ENCODE data around the gene BLOC1S5.

Gene BLOC1S5

DNA sequence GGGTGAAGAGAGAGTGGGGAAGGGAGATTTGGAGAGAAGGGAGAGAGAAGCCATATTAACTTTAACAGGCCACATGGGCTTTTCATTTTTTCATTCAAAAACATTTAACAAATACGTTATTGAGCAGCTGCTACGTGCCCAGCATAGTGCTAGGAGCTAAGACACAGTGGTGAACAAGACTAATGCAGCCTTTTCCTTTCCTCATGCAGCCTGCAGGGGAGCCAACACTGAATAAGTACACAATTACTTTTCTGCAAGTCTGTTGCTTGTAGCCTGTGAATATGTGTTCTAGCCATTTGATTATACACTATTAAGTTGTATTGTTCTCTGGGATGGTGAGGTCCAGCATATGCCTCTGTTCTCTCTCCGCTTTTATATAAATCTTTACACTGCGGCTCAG is 1.9 kb upstream of the BLOC1S5 start:
- H3K4ac ChIP-seq (ENCODE audit: low read depth, low read length), result no peak overlapping the region
- H3K23ac ChIP-seq (ENCODE audit: low read length), result no peak overlapping the region
- H4K91ac ChIP-seq (ENCODE audit: low read depth, low read length), result no peak overlapping the region
- peaks cover 6% of the 10 kb centered on the region for H3K79me1 ChIP-seq (ENCODE audit: low read length)
- no peak overlapping the region for H2AFZ ChIP-seq (ENCODE audit: insufficient read depth, low read length, poor library complexity)
- H3K36me3 ChIP-seq (ENCODE audit: control insufficient read depth in 1 of 2, insufficient read depth in 2 of 2, low read length in 2 of 2), result peaks cover 0 to 3% of the 10 kb centered on the region in 2 experiments
- H2BK120ac ChIP-seq (ENCODE audit: insufficient read depth, low read length, poor library complexity), result no peak overlapping the region
- no peaks in the 10 kb centered on the region for H3K27me3 ChIP-seq (ENCODE audit: insufficient read depth, low read length)
- no peak overlapping the region for H3K14ac ChIP-seq (ENCODE audit: low read length)
- no peak overlapping the region for H2BK12ac ChIP-seq (ENCODE audit: low read length)
- H3K9ac ChIP-seq (ENCODE audit: low read length), result no peak overlapping the region
- no peaks in the 10 kb centered on the region for H3K9me3 ChIP-seq (ENCODE audit: insufficient read depth, low read depth, low read length)
- no peaks in the 10 kb centered on the region for H3K4me1 ChIP-seq (ENCODE audit: control insufficient read depth in 1 of 2, insufficient read depth in 2 of 2, low read length in 2 of 2)
- no peak overlapping the region for H4K8ac ChIP-seq (ENCODE audit: low read depth, low read length)
- H4K12ac ChIP-seq (ENCODE audit: low read depth, low read length), result no peak overlapping the region
- H2AK5ac ChIP-seq (ENCODE audit: low read length), result no peak overlapping the region
- DNase-seq, result no peak
- peaks cover 5% of the 10 kb centered on the region for H3K79me2 ChIP-seq (ENCODE audit: control insufficient read depth, insufficient read depth, low read length, poor library complexity)
- H3K18ac ChIP-seq (ENCODE audit: low read length), result no peak overlapping the region
- H3K27ac ChIP-seq (ENCODE audit: low read depth, low read length), result no peak overlapping the region
- H2BK5ac ChIP-seq (ENCODE audit: low read depth, low read length, poor library complexity), result no peak overlapping the region
- no peak overlapping the region for H3K4me2 ChIP-seq (ENCODE audit: low read length)
- WGBS (ENCODE audit: extremely low coverage, insufficient coverage, insufficient read length), result no CpG with 5 or more reads among the region's 4 CpGs
- H3K4me3 ChIP-seq (ENCODE audit: low read depth, low read length), result no peak overlapping the region

DNA sequence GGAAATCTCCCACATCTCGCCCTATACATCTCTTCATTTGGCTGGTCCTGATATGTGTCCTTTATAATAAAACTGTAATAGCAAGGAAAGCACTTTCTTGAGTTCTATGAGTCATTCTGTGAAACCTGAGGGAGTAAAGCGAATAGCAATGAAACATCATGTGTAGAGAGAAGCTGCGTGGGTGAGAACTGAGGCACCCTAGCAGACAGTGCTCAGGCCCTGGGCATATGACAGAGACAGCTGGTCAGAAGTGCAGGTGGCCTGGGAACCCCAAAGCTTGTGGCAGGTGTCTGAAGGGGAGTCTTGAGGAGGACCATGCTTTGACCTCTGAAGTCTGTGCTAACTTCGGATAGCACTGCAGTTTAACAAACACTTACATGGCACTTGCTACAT is 1.3 kb upstream of the BLOC1S5 start:
- no peaks in the 10 kb centered on the region for H3K4me1 ChIP-seq (ENCODE audit: control insufficient read depth in 1 of 2, insufficient read depth in 2 of 2, low read length in 2 of 2)
- no peak overlapping the region for H3K14ac ChIP-seq (ENCODE audit: low read length)
- H3K79me2 ChIP-seq (ENCODE audit: control insufficient read depth, insufficient read depth, low read length, poor library complexity), result peaks cover 5% of the 10 kb centered on the region
- H3K18ac ChIP-seq (ENCODE audit: low read length), result no peak overlapping the region
- peaks cover 6% of the 10 kb centered on the region for H3K79me1 ChIP-seq (ENCODE audit: low read length)
- no peak for DNase-seq
- no peak overlapping the region for H2AK5ac ChIP-seq (ENCODE audit: low read length)
- no peak overlapping the region for H3K4ac ChIP-seq (ENCODE audit: low read depth, low read length)
- H3K36me3 ChIP-seq (ENCODE audit: control insufficient read depth in 1 of 2, insufficient read depth in 2 of 2, low read length in 2 of 2), result peaks cover 3% of the 10 kb centered on the region in 2 experiments
- no CpG with 5 or more reads among the region's 4 CpGs for WGBS (ENCODE audit: extremely low coverage, insufficient coverage, insufficient read length)
- no peak overlapping the region for H2BK12ac ChIP-seq (ENCODE audit: low read length)
- H4K91ac ChIP-seq (ENCODE audit: low read depth, low read length), result no peak overlapping the region
- no peaks in the 10 kb centered on the region for H3K9me3 ChIP-seq (ENCODE audit: insufficient read depth, low read depth, low read length)
- H3K27me3 ChIP-seq (ENCODE audit: insufficient read depth, low read length), result no peaks in the 10 kb centered on the region
- H3K4me2 ChIP-seq (ENCODE audit: low read length), result no peak overlapping the region
- no peak overlapping the region for H2AFZ ChIP-seq (ENCODE audit: insufficient read depth, low read length, poor library complexity)
- no peak overlapping the region for H3K27ac ChIP-seq (ENCODE audit: low read depth, low read length)
- no peak overlapping the region for H3K23ac ChIP-seq (ENCODE audit: low read length)
- H4K8ac ChIP-seq (ENCODE audit: low read depth, low read length), result no peak overlapping the region
- no peak overlapping the region for H4K12ac ChIP-seq (ENCODE audit: low read depth, low read length)
- H2BK5ac ChIP-seq (ENCODE audit: low read depth, low read length, poor library complexity), result no peak overlapping the region
- no peak overlapping the region for H3K9ac ChIP-seq (ENCODE audit: low read length)
- H2BK120ac ChIP-seq (ENCODE audit: insufficient read depth, low read length, poor library complexity), result no peak overlapping the region
- no peak overlapping the region for H3K4me3 ChIP-seq (ENCODE audit: low read depth, low read length)

DNA sequence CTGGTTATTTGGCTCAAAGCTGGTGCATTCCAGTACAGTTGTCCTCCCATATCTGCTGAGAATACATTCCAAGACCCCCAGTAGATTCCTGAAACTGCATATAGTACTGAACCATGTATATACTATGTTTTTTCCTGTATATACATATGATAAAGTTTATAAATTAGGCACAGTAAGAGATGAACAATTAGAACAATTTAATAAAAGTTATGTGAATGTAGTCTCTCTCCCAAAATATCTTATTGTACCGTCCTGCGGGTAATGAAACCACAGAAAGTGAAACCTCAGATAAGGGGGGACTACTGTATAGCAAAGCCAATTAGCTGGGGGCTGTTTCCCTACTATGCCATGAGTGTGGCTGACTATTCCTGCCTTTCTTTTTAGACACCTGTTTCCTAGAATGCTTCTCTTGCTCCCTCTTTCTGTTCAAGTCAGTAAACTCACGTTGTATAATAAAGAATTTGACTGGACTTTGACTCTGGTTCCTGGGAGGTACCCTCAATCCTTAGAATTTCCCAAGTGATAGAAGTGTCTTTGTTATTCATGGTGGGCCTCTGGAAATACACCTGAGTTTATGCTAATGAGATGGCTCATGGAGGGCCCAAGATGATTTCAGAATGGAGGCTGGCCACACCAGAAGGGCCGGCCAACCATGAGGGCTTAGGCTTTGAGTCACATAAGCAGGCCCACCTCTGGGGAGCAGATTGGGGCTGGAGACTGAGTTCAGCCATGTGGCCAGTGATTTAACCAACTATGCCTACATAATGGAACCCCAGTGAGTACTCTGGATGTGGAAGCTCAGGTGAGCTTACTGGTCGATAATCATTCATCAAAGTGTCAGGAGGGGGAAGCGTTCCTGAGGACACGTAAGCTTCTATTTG is 689 bp upstream of the BLOC1S5 start:
- no peak overlapping the region for H3K27ac ChIP-seq (ENCODE audit: low read depth, low read length)
- peaks cover 5% of the 10 kb centered on the region for H3K79me2 ChIP-seq (ENCODE audit: control insufficient read depth, insufficient read depth, low read length, poor library complexity)
- H3K79me1 ChIP-seq (ENCODE audit: low read length), result peaks cover 6% of the 10 kb centered on the region
- peak overlapping the region; percentile 59 for H2AFZ ChIP-seq (ENCODE audit: insufficient read depth, low read length, poor library complexity)
- no peak overlapping the region for H2AK5ac ChIP-seq (ENCODE audit: low read length)
- H4K12ac ChIP-seq (ENCODE audit: low read depth, low read length), result no peak overlapping the region
- H2BK5ac ChIP-seq (ENCODE audit: low read depth, low read length, poor library complexity), result no peak overlapping the region
- peak overlapping the region; percentile 93 for H3K4me2 ChIP-seq (ENCODE audit: low read length)
- no peak overlapping the region for H3K14ac ChIP-seq (ENCODE audit: low read length)
- no peak overlapping the region for H3K23ac ChIP-seq (ENCODE audit: low read length)
- WGBS (ENCODE audit: extremely low coverage, insufficient coverage, insufficient read length), result no CpG with 5 or more reads among the region's 7 CpGs
- H3K9ac ChIP-seq (ENCODE audit: low read length), result no peak overlapping the region
- no peak overlapping the region for H3K4ac ChIP-seq (ENCODE audit: low read depth, low read length)
- no peak overlapping the region for H2BK12ac ChIP-seq (ENCODE audit: low read length)
- no peaks in the 10 kb centered on the region for H3K9me3 ChIP-seq (ENCODE audit: insufficient read depth, low read depth, low read length)
- no peak overlapping the region for H3K4me3 ChIP-seq (ENCODE audit: low read depth, low read length)
- H2BK120ac ChIP-seq (ENCODE audit: insufficient read depth, low read length, poor library complexity), result no peak overlapping the region
- H3K27me3 ChIP-seq (ENCODE audit: insufficient read depth, low read length), result no peaks in the 10 kb centered on the region
- no peak for DNase-seq
- H4K8ac ChIP-seq (ENCODE audit: low read depth, low read length), result peak overlapping the region; percentile 65
- peaks cover 3% of the 10 kb centered on the region in 2 experiments for H3K36me3 ChIP-seq (ENCODE audit: control insufficient read depth in 1 of 2, insufficient read depth in 2 of 2, low read length in 2 of 2)
- H3K4me1 ChIP-seq (ENCODE audit: control insufficient read depth in 1 of 2, insufficient read depth in 2 of 2, low read length in 2 of 2), result no peaks in the 10 kb centered on the region
- no peak overlapping the region for H3K18ac ChIP-seq (ENCODE audit: low read length)
- H4K91ac ChIP-seq (ENCODE audit: low read depth, low read length), result no peak overlapping the region

DNA sequence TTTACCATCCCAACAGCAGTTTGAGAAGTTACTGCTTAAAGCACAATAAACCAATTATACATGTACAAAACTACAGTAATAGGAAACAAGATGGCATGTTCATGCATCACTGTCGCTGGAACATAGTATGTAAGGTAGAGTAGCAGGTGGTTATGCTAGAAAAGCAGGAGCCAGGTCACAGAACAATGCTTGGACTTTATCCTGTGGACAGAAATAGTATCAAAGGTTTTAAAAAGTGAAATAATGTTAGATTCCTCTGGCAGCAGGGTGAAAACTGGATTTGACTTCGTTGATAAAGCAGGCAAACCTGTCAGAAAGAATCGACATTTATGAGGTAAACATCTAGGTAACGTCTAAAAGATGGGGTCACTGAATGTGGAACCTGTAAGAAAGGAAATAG is 2.5 kb downstream of the BLOC1S5 start:
- no CpG with 5 or more reads among the region's 4 CpGs for WGBS (ENCODE audit: extremely low coverage, insufficient coverage, insufficient read length)

More for the DNA sequence above, 2.5 kb downstream of the BLOC1S5 start:
- H3K18ac ChIP-seq (ENCODE audit: low read length), result no peak overlapping the region
- no peak overlapping the region for H3K4ac ChIP-seq (ENCODE audit: low read depth, low read length)
- no peak overlapping the region for H2BK5ac ChIP-seq (ENCODE audit: low read depth, low read length, poor library complexity)
- no peak overlapping the region for H3K27ac ChIP-seq (ENCODE audit: low read depth, low read length)
- no peak overlapping the region for H2AK5ac ChIP-seq (ENCODE audit: low read length)
- H3K4me1 ChIP-seq (ENCODE audit: control insufficient read depth in 1 of 2, insufficient read depth in 2 of 2, low read length in 2 of 2), result no peaks in the 10 kb centered on the region
- H3K79me2 ChIP-seq (ENCODE audit: control insufficient read depth, insufficient read depth, low read length, poor library complexity), result peaks cover 5% of the 10 kb centered on the region
- peaks cover 6% of the 10 kb centered on the region for H3K79me1 ChIP-seq (ENCODE audit: low read length)
- no peak for DNase-seq
- no peaks in the 10 kb centered on the region for H3K9me3 ChIP-seq (ENCODE audit: insufficient read depth, low read depth, low read length)
- peaks cover 3 to 5% of the 10 kb centered on the region in 2 experiments for H3K36me3 ChIP-seq (ENCODE audit: control insufficient read depth in 1 of 2, insufficient read depth in 2 of 2, low read length in 2 of 2)
- no peak overlapping the region for H3K14ac ChIP-seq (ENCODE audit: low read length)
- no peak overlapping the region for H2BK12ac ChIP-seq (ENCODE audit: low read length)
- no peak overlapping the region for H2AFZ ChIP-seq (ENCODE audit: insufficient read depth, low read length, poor library complexity)
- H3K27me3 ChIP-seq (ENCODE audit: insufficient read depth, low read length), result no peaks in the 10 kb centered on the region
- no peak overlapping the region for H3K9ac ChIP-seq (ENCODE audit: low read length)
- H3K4me2 ChIP-seq (ENCODE audit: low read length), result no peak overlapping the region
- H3K23ac ChIP-seq (ENCODE audit: low read length), result no peak overlapping the region
- no peak overlapping the region for H4K91ac ChIP-seq (ENCODE audit: low read depth, low read length)
- no peak overlapping the region for H3K4me3 ChIP-seq (ENCODE audit: low read depth, low read length)
- H2BK120ac ChIP-seq (ENCODE audit: insufficient read depth, low read length, poor library complexity), result no peak overlapping the region
- no peak overlapping the region for H4K8ac ChIP-seq (ENCODE audit: low read depth, low read length)
- H4K12ac ChIP-seq (ENCODE audit: low read depth, low read length), result no peak overlapping the region
